ENCODE data around the gene PCA3. TPM values are rescaled to one million over a fixed set of nuclear protein-coding genes. Genes with fewer than 3 reads are reported as not detected.

Gene PCA3
- total RNA-seq, 1 experiment from 2014 or later = not detected

DNA sequence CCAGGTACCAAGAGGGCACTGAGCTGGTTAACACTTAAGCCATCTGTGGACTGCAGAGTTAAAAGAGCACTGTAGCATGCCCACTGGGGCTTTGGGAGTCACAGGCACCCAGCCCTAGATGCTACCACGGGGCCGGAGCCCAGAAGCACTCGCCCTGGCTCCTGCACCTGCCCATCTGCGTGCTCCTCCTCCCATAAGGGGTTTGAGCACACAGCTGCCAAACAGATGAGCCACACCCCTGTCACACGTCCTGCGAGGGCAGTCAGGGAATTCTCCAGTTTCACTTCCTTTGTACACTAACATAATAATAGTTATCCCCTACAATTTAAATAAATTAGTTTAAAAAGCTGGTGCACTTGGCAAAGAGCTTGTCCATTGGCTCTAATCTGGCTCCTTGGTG, 4.5 kb upstream of the PCA3 start:
- Histone ChIP-seq H3K79me2 (ENCODE audit: insufficient read depth, low read length) (no peaks in the 10 kb centered on the region), H2AFZ (ENCODE audit: low read depth, low read length, poor library complexity, severe bottlenecking) (no peak overlapping the region), H3K9me2 (ENCODE audit: insufficient read depth) (no peaks in the 10 kb centered on the region), H3K36me3 (ENCODE audit: control insufficient read depth in 1 of 2, insufficient read depth in 2 of 2, low read length in 2 of 2) (no peaks in the 10 kb centered on the region), H4K20me1 (ENCODE audit: insufficient read depth) (no peaks in the 10 kb centered on the region), H3K9me3 (ENCODE audit: control insufficient read depth in 1 of 2, insufficient read depth in 1 of 2, low read depth in 1 of 2, low read length in 2 of 2) (no peaks in the 10 kb centered on the region), H3K27ac (ENCODE audit: low read depth, low read length) (no peak overlapping the region), H3K27me3 (ENCODE audit: insufficient read depth, low read length) (no peaks in the 10 kb centered on the region; the same call in 1 of the 2 replicates), H3K4me3 (replicated peaks in 1 of 2; ENCODE audit: low read depth in 1 of 2, low read length in 2 of 2) (no peak overlapping the region), H3K4me1 (ENCODE audit: control insufficient read depth in 1 of 2, insufficient read depth in 2 of 2, low read length in 2 of 2) (no peaks in the 10 kb centered on the region), H3K4me2 (ENCODE audit: low read length) (no peak overlapping the region), H3K9ac (ENCODE audit: low read length) (no peak overlapping the region)
- BruUV-seq (replicated peaks) = no TSS peak
- intact Hi-C loops (cut with micrococcal nuclease) = loop anchor here (5.0 kb wide), 1 partner anchor 393 kb away; no protein-coding TSS in a partner anchor
- DNase-seq (ENCODE audit: low read depth, low spot score) (no peak), ATAC-seq (no peak)
- ChIA-PET RAD21 (ENCODE audit: low non-redundant PET in 1 of 2, low total read pairs in 2 of 2, uncharacterized antibody in 2 of 2, unreplicated experiment in 2 of 2) (no interaction called here), POLR2A (no interaction called here), CTCF (no interaction called here)
- TF ChIP-seq SIN3A (IDR thresholded peaks at IDR 0.05; ENCODE audit: low read depth) (no peak), SRF (IDR thresholded peaks at IDR 0.05; ENCODE audit: low read depth) (no peak), RAD21 (IDR thresholded peaks at IDR 0.05; ENCODE audit: low read depth) (no peak), YY1 (IDR thresholded peaks at IDR 0.05; ENCODE audit: extremely low read depth, insufficient replicate concordance, low read depth, low read length) (no peak), CEBPB (IDR thresholded peaks at IDR 0.05; ENCODE audit: low read depth) (no peak), CBX3 (IDR thresholded peaks at IDR 0.05; ENCODE audit: low read depth) (no peak), EGR1 (IDR thresholded peaks at IDR 0.05; ENCODE audit: low read depth) (no peak), SP1 (IDR thresholded peaks at IDR 0.05; ENCODE audit: low read depth) (no peak), ZNF274 (IDR thresholded peaks at IDR 0.05; ENCODE audit: low read depth, low read length) (no peak), EZH2 (IDR thresholded peaks at IDR 0.05) (no peak), ELF1 (IDR thresholded peaks at IDR 0.05; ENCODE audit: borderline replicate concordance, low read depth) (no peak), TCF7L2 (IDR thresholded peaks at IDR 0.05; ENCODE audit: borderline replicate concordance, extremely low read depth, insufficient read depth, insufficient read length) (no peak), EZH2phosphoT487 (IDR thresholded peaks at IDR 0.05; ENCODE audit: borderline replicate concordance) (no peak), FOSL1 (IDR thresholded peaks at IDR 0.05; ENCODE audit: low read depth) (no peak), JUND (IDR thresholded peaks at IDR 0.05) (no peak), POLR2AphosphoS5 (IDR thresholded peaks at IDR 0.05; ENCODE audit: low read depth, low read length) (no peak)
- TF ChIP-seq, protein P1, sequence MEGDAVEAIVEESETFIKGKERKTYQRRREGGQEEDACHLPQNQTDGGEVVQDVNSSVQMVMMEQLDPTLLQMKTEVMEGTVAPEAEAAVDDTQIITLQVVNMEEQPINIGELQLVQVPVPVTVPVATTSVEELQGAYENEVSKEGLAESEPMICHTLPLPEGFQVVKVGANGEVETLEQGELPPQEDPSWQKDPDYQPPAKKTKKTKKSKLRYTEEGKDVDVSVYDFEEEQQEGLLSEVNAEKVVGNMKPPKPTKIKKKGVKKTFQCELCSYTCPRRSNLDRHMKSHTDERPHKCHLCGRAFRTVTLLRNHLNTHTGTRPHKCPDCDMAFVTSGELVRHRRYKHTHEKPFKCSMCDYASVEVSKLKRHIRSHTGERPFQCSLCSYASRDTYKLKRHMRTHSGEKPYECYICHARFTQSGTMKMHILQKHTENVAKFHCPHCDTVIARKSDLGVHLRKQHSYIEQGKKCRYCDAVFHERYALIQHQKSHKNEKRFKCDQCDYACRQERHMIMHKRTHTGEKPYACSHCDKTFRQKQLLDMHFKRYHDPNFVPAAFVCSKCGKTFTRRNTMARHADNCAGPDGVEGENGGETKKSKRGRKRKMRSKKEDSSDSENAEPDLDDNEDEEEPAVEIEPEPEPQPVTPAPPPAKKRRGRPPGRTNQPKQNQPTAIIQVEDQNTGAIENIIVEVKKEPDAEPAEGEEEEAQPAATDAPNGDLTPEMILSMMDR (IDR thresholded peaks at IDR 0.05 in 2 of 3, conservative IDR thresholded peaks at IDR 0.05 in 1 of 3; ENCODE audit: borderline replicate concordance in 1 of 3, insufficient read depth in 1 of 3, low read depth in 2 of 3, low read length in 2 of 3) = no peak
- TF ChIP-seq, protein P2, sequence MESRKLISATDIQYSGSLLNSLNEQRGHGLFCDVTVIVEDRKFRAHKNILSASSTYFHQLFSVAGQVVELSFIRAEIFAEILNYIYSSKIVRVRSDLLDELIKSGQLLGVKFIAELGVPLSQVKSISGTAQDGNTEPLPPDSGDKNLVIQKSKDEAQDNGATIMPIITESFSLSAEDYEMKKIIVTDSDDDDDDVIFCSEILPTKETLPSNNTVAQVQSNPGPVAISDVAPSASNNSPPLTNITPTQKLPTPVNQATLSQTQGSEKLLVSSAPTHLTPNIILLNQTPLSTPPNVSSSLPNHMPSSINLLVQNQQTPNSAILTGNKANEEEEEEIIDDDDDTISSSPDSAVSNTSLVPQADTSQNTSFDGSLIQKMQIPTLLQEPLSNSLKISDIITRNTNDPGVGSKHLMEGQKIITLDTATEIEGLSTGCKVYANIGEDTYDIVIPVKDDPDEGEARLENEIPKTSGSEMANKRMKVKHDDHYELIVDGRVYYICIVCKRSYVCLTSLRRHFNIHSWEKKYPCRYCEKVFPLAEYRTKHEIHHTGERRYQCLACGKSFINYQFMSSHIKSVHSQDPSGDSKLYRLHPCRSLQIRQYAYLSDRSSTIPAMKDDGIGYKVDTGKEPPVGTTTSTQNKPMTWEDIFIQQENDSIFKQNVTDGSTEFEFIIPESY (IDR thresholded peaks at IDR 0.05; ENCODE audit: extremely low read depth, insufficient replicate concordance, low read length) = no peak
- TF ChIP-seq, protein P3, sequence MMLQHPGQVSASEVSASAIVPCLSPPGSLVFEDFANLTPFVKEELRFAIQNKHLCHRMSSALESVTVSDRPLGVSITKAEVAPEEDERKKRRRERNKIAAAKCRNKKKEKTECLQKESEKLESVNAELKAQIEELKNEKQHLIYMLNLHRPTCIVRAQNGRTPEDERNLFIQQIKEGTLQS (IDR thresholded peaks at IDR 0.05) = no peak
- TF ChIP-seq, protein P4, sequence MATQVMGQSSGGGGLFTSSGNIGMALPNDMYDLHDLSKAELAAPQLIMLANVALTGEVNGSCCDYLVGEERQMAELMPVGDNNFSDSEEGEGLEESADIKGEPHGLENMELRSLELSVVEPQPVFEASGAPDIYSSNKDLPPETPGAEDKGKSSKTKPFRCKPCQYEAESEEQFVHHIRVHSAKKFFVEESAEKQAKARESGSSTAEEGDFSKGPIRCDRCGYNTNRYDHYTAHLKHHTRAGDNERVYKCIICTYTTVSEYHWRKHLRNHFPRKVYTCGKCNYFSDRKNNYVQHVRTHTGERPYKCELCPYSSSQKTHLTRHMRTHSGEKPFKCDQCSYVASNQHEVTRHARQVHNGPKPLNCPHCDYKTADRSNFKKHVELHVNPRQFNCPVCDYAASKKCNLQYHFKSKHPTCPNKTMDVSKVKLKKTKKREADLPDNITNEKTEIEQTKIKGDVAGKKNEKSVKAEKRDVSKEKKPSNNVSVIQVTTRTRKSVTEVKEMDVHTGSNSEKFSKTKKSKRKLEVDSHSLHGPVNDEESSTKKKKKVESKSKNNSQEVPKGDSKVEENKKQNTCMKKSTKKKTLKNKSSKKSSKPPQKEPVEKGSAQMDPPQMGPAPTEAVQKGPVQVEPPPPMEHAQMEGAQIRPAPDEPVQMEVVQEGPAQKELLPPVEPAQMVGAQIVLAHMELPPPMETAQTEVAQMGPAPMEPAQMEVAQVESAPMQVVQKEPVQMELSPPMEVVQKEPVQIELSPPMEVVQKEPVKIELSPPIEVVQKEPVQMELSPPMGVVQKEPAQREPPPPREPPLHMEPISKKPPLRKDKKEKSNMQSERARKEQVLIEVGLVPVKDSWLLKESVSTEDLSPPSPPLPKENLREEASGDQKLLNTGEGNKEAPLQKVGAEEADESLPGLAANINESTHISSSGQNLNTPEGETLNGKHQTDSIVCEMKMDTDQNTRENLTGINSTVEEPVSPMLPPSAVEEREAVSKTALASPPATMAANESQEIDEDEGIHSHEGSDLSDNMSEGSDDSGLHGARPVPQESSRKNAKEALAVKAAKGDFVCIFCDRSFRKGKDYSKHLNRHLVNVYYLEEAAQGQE (IDR thresholded peaks at IDR 0.05; ENCODE audit: low read depth) = no peak
